HG03442 (cell line): ENCODE measurements around the gene PTPN3.

Experiments used
- ATAC-seq: cut with Tn5 transposase; IDR thresholded peaks from one replicate; pipeline ENCODE4 v1.9.1; 2021; ENCODE audit warnings: mild to moderate bottlenecking, moderate library complexity; ENCODE audit not compliant: unreplicated experiment

PTPN3 gene

GRCh38 chr9:109455391-109455790 lies 42.7 kb downstream of the PTPN3 start:
- no peak for ATAC-seq

GRCh38 chr9:109454601-109455155 lies 43.4 kb downstream of the PTPN3 start:
- no peak for ATAC-seq

DNA sequence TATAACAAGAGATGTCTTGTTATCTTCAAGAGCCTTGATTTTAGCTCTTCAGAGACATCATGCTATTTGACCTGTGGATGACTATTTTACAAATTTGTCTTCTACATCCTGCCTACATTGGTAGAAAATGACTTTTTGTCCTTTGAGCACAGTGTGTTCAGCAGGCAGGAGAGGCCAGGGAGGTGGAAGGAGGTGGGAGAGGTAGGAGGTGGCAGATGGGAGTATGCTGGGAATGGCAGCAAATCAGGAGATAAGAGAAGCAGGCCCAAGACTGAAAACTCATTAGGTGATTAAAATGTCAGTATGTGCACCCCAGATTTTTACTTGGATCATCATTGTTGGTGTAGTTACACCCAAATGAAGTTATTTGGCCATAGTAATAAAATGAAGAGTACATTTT lies 44.1 kb downstream of the PTPN3 start:
- ATAC-seq, result no peak

DNA sequence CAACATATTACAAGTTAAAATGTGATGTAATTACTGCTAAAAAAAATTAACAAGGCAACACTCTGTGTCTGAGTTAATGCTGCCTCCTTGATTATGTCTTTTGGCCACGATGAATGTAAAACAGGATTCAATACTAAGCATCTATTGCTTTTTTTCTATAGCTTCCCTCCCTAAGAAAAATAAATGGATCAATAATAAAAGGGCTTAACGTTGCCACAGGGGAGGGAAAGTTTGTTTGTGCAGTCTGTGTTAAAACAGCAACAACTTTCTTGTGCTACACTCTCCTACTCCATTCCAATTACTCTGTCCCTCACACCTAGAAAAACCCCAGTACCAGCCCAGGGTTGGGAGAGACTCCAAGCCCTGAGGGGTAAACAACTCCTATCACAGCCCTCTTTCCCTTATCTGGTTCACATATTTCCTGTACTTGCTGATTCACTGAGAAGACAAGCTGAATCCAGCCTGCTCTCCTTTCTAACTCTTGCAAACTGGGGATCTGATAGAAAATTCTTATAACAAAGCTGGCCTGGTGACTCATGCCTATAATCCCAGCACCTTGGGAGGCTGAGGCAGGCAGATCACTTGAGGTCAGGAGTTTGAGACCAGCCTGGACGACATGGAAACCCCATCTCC lies 44.8 kb downstream of the PTPN3 start:
- no peak for ATAC-seq

- no peak for ATAC-seq
Observed at GRCh38 chr9:109452761-109453160, 45.3 kb downstream of the PTPN3 start.

- no peak for ATAC-seq
Observed at GRCh38 chr9:109451311-109452025, 46.6 kb downstream of the PTPN3 start.

DNA sequence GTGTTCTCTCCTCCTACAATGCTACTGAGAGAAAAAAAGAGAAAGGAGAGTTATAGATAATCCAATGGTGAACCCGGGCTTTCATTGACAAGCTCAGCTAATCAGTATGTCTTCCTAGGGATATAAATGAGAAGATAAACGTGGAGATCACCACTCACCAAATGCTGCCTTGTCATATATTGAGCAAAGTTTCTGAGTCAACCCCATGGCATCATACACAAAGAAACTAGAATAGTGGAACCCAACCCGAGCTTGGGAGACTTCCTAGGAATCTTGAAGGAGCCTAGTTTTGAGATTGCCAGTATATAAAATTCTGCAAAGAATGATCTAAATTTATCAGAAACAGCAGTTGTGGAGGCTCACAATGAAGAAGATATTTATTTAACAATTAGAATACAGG lies 47.8 kb downstream of the PTPN3 start:
- ATAC-seq, result no peak

DNA sequence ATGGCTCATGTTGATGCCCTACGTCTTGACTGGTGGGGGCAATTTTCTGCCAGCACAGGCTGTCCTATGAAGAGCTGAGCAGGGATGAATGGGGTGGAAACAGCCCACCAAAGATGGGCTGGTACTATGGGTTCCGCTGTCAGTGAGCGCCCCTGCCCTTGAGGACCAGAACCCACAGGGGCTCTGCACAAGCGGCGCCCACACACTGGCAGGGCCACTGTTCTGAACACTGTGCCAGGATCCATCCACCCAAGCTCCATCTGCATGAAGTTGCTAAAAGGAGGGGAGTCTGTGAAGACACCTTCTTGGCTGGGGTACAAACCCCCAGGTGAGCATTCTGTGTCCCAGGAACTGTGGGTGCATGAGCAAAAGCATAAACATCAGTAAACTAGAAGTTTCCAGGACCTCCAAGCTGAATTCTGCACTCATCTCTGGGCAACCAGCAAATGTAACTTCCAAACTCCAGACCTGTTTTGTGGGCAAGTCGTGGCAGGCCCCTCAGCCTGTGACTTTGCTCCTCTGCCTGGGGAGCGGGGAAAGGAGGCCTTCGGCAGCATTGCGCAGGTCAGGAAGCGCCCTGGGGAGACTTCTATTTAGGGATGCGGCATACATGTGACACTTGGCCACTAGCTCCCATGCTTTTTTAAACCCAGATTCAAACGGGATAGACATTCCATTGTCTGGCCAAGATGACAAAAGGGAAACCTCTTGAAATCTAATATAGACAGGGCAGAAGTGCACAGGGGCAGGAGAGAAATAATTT lies 48.9 kb downstream of the PTPN3 start:
- ATAC-seq, result no peak

- no peak for ATAC-seq
Observed at GRCh38 chr9:109448223-109448622, 49.9 kb downstream of the PTPN3 start.

- no peak for ATAC-seq
Observed at GRCh38 chr9:109447329-109448076, 50.6 kb downstream of the PTPN3 start.

- no peak for ATAC-seq
Observed at GRCh38 chr9:109444771-109445320, 53.3 kb downstream of the PTPN3 start.

GRCh38 chr9:109442716-109443115 lies 55.4 kb downstream of the PTPN3 start:
- ATAC-seq, result no peak

GRCh38 chr9:109441296-109441695 lies 56.8 kb downstream of the PTPN3 start:
- ATAC-seq, result no peak

- peak; percentile 89 for ATAC-seq
Observed at GRCh38 chr9:109440797-109441287, 57.3 kb downstream of the PTPN3 start.

DNA sequence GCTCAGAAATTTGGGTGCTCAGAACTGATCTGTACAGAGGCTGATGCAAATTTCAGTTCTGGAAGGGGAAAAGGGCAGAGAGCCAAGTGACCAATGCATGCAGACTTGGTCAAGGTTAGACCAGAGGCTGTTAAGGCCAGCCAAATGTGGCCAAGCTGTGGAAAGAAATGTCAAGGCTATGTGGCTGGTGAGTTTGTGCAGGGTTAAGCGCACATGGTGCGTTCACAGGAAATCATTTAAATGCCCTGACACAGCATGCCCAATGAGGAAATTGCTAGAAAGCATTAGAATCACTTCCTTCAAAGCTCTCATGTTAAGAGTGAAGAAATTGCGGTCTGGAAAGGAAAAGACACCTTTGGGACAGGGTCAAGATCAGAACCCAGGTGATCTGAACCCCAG lies 58.0 kb downstream of the PTPN3 start:
- peak; percentile 35 for ATAC-seq

GRCh38 chr9:109439378-109440116 lies 58.6 kb downstream of the PTPN3 start:
- peak; percentile 2 for ATAC-seq

- ATAC-seq, result no peak
Observed at GRCh38 chr9:109437286-109437685, 60.8 kb downstream of the PTPN3 start.

- no peak for ATAC-seq
Observed at GRCh38 chr9:109436071-109436470, 62.0 kb downstream of the PTPN3 start.

DNA sequence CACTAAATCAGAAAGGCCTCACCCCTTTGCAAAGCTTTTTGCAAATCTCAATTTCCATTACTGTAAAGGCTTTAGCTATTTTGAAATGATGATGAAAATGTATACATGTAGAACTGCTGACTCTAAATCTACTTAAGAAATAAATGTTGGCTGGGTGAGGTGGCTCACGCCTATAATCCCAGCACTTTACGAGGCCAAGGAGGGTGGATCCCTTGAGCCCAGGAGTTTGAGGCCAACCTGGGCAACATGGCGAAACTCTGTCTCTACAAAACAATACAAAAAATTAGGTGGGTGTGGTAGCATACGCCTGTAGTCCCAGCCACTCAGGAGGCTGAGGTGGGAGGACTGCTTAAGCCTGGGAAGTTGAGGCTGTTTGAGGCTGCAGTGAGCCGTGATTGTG lies 64.6 kb downstream of the PTPN3 start:
- ATAC-seq, result no peak

DNA sequence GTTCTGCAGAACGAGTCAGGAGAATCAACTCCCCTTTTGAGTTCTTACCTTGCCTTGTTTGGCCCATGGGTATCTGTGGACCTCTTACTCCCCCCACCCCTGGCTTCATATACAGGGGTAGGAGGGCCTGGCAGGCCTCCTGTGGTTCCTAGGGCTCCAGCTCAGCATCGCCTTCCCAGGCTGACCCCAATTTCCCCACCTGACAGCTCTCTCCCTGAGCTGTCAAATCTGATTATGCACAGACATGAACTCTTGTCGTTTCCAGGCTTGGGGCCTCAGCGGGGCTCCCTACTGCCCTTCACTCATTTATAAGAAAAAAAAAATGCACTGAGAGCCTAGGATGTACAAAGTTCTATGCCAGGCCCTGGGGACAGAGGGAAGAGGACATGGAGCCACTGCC lies 67.9 kb downstream of the PTPN3 start:
- no peak for ATAC-seq
